Spinal cord (tissue), 10 donors: ENCODE results near the gene DCC. TPM values are rescaled to one million over a fixed set of nuclear protein-coding genes. Genes with fewer than 3 reads are reported as not detected.

Experiments used
- DNase-seq, 6 donors: peaks; one replicate each; pipeline versions ENCODE4 v3.0.0 to v3.0.0-alpha.2; 2013 to 2015; ENCODE audit warnings: low spot score in 6 of 6, low read depth in 4 of 6
- H3K27ac ChIP-seq: one replicate; pipeline ENCODE4 v1.5.1; 2013; ENCODE audit warnings: low read depth, low read length, control low read depth
- H3K27me3 ChIP-seq: one replicate; pipeline ENCODE4 v1.6.1; 2013; ENCODE audit warnings: low read length; ENCODE audit not compliant: control insufficient read depth, insufficient read depth
- H3K36me3 ChIP-seq: one replicate; pipeline ENCODE4 v1.6.1; 2013; ENCODE audit warnings: low read length; ENCODE audit not compliant: control insufficient read depth, insufficient read depth
- H3K4me1 ChIP-seq: one replicate; pipeline ENCODE4 v1.6.1; 2013; ENCODE audit warnings: low read length; ENCODE audit not compliant: control insufficient read depth, insufficient read depth
- H3K4me3 ChIP-seq: one replicate; pipeline ENCODE4 v1.5.1; 2013; ENCODE audit warnings: low read depth, low read length, control low read depth
- H3K9me3 ChIP-seq: one replicate; pipeline ENCODE4 v1.6.1; 2013; ENCODE audit warnings: low read length; ENCODE audit not compliant: control insufficient read depth, insufficient read depth
- WGBS: methylation state at CpG from one replicate; pipeline ENCODE4 v1.1.5; 2013; ENCODE audit warnings: missing lambda C conversion rate; ENCODE audit not compliant: insufficient coverage; 5-methylcytosine and 5-hydroxymethylcytosine counted together
- polyA plus RNA-seq, 2 donors: library from polyadenylated mRNA; unstranded; fragments of 120-200 nt; gene quantifications; one replicate each; pipeline ENCODE4 v1.2.1, GENCODE V29; 2013; ENCODE audit not compliant: insufficient read length in 2 of 2
- total RNA-seq, 2 donors: library from RNA; depleted of rRNA in 1 of 2; stranded (reverse); fragments of 120-200 nt in 1 of 2; fragments of >200 nt in 1 of 2; gene quantifications; one replicate each; pipeline versions ENCODE4 v1.2.3 to v1.2.4, GENCODE V29; 2013 to 2014
- donor health status: healthy.

Gene DCC
- total and polyA plus RNA-seq, 4 donors = 13.8 to 27.3 (median 17.2) TPM

DNA sequence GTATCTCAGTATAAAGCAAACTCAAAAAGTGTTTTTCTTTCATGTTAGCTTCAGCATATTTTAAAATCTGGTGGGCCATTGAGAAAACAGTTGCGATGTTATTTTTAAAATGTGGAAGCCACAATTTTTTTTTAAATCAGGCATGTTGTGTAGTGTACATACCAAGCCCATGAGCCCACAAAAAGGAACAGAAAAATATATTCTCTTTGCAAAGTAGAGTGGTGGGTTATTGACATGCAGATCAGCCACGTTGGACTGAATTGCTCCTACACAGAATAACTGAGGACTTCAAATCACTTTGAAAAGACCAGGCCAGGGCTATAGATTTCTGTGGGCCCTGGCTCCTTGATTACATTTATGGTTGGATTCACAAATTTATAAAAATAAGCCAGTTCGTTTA is 774.4 kb downstream of the DCC start:
- Histone ChIP-seq H3K4me1 (no peaks in the 10 kb centered on the region), H3K27ac (no peak overlapping the region), H3K4me3 (no peak overlapping the region), H3K9me3 (no peaks in the 10 kb centered on the region), H3K27me3 (no peaks in the 10 kb centered on the region), H3K36me3 (no peaks in the 10 kb centered on the region)
- DNase-seq = peak in 1 of 6 donors; percentile 36
- WGBS = 20% methylated on average over 1 of the region's 3 CpGs

DNA sequence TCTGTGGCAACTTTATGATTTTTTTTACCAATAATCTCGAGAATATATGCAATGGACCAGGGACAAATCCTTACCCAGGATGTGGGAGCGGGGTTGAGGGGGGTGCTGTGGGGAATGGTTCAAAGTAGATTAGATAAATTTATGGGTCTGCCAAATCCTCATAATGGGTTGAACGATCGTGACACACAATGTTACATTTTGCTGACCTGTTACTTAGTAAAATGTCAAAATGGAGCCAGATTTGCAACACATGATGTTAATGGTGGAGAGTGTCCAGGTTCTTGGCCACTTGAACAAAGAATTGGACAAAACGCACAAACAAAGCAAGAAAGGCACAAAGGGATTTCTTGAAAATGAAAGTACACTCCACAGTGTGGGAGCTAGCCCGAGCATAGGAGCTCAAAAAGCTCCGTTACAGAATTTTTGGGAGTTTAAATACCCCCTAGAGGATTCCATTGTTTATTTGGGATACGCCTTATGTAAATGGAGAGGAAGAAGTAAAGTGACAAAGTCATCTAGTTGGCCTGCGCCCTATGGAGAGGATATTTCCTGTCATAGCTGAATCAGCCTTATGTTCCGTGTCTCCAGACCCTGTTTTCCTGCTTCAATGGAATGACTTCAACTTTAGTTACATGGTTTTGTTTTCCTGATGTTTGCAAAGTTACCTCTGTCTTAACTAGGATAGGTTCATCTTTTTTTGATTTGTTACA is 776.0 kb downstream of the DCC start:
- no peaks in the 10 kb centered on the region for H3K36me3 ChIP-seq
- no peak overlapping the region for H3K27ac ChIP-seq
- no peaks in the 10 kb centered on the region for H3K4me1 ChIP-seq
- no peaks in the 10 kb centered on the region for H3K27me3 ChIP-seq
- H3K9me3 ChIP-seq = no peaks in the 10 kb centered on the region
- 78% methylated on average over 6 of the region's 10 CpGs for WGBS
- peak in 1 of 6 donors; percentile 26 for DNase-seq
- H3K4me3 ChIP-seq = no peak overlapping the region

DNA sequence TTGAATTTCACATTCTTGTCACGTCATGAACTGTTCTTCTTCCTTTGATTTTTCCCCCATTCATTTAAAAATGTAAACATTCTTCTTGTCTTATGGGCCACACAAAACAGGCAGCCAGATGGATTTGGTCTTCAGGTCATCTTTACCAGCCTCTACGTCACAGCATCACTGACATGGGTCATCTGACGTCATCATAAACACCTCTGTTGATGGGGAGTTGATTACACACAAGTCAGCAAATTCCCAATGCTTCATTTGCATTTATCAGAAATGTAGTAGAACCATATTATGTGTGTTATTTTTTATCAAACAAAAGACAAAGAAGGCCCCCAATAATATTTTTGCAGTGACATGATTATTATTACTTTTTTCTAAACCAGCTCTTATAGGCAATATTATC is 777.9 kb downstream of the DCC start:
- H3K27me3 ChIP-seq = no peaks in the 10 kb centered on the region
- no peaks in the 10 kb centered on the region for H3K36me3 ChIP-seq
- H3K4me3 ChIP-seq = no peak overlapping the region
- H3K27ac ChIP-seq = no peak overlapping the region
- no peak for DNase-seq
- H3K9me3 ChIP-seq = no peaks in the 10 kb centered on the region
- 100% methylated on average over 1 of the region's 3 CpGs for WGBS
- H3K4me1 ChIP-seq = no peaks in the 10 kb centered on the region

DNA sequence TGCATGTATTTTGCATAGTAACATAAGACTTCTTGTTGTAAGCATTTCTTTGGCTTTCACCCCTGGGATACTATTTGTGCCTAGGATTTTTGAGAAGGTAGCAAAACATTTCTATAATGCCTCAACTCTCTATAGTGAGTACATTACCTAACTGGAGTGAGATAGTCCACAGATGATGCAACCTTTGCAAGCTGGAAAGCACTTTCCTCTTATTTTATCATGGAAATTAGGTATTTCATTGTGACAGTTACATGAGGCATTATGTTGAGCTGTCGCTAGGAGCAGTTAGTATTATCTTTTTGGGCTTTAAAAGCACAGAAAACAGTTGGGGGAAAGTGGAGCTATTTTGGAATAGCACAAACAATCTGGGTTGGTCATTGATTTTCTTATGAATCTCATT is 786.2 kb downstream of the DCC start:
- Histone ChIP-seq H3K27me3 (no peaks in the 10 kb centered on the region), H3K4me3 (no peak overlapping the region), H3K36me3 (no peaks in the 10 kb centered on the region), H3K4me1 (no peaks in the 10 kb centered on the region), H3K9me3 (no peaks in the 10 kb centered on the region), H3K27ac (no peak overlapping the region)
- WGBS = 83% methylated on average over 1 of the region's 1 CpG
- DNase-seq = no peak

DNA sequence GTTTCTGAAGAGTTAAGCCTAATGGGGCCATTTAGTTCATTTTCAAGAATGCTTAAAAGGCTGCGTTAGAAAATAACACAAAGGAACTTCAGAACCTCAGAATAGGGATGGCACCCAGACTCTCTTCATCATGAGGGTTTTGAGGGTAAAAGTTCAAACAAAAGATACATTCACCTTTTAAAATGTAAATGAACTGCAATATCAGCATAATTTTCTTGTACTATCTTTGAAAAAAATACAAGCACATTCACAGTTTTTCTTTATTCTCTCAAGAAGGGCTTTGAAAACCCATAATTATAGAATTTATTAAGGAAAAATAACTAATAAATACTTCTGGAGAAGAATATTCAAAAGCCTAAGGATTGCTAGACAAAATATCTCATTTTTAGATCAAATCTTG is 791.0 kb downstream of the DCC start:
- Histone ChIP-seq H3K36me3 (no peaks in the 10 kb centered on the region), H3K4me1 (no peaks in the 10 kb centered on the region), H3K4me3 (no peak overlapping the region), H3K27ac (no peak overlapping the region), H3K9me3 (no peaks in the 10 kb centered on the region), H3K27me3 (no peaks in the 10 kb centered on the region)
- DNase-seq = no peak
- no CpG with 5 or more reads among the region's 1 CpG for WGBS

DNA sequence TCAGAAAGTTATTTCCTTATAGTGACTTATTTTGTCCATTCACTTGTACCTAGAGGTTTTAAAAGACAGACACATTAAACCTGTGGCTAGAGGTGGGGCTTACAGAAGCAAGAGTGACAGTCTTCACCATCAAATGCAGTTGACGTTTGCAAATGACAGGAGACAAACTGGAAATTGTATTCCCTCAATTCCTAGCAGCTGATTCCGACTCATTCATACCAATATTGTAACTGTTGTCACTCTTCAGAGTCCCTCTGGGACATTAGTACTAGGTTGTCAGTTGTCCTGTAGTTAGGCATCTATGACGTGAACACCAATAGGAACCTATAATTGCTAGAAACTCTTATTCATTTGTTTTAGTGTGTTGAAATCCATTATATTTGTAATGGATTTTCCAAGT is 794.7 kb downstream of the DCC start:
- Histone ChIP-seq H3K27me3 (no peaks in the 10 kb centered on the region), H3K9me3 (no peaks in the 10 kb centered on the region), H3K4me3 (no peak overlapping the region), H3K36me3 (no peaks in the 10 kb centered on the region), H3K4me1 (no peaks in the 10 kb centered on the region), H3K27ac (no peak overlapping the region)
- no peak for DNase-seq
- WGBS = no CpG with 5 or more reads among the region's 3 CpGs

DNA sequence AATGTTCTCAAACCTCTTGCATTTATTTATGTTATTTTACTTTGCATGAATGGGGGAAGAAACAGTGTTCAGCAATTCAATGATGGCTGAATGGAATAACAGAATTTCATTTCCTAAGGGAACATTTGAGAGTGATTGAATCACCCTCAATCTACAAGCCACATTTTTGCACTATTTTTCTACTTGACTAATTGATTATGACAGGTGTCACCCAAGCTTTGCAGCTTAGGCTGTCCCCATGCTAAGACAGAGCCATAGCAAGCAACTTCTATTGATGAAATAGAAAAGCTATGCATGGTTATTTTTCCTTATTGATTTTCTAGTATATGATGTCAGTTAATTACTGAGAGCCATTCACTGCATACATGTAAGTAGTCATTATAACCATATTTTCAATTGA is 795.7 kb downstream of the DCC start:
- H3K27me3 ChIP-seq = no peaks in the 10 kb centered on the region
- H3K36me3 ChIP-seq = no peaks in the 10 kb centered on the region
- H3K27ac ChIP-seq = no peak overlapping the region
- no peaks in the 10 kb centered on the region for H3K4me1 ChIP-seq
- H3K9me3 ChIP-seq = no peaks in the 10 kb centered on the region
- H3K4me3 ChIP-seq = no peak overlapping the region
- DNase-seq = no peak

DNA sequence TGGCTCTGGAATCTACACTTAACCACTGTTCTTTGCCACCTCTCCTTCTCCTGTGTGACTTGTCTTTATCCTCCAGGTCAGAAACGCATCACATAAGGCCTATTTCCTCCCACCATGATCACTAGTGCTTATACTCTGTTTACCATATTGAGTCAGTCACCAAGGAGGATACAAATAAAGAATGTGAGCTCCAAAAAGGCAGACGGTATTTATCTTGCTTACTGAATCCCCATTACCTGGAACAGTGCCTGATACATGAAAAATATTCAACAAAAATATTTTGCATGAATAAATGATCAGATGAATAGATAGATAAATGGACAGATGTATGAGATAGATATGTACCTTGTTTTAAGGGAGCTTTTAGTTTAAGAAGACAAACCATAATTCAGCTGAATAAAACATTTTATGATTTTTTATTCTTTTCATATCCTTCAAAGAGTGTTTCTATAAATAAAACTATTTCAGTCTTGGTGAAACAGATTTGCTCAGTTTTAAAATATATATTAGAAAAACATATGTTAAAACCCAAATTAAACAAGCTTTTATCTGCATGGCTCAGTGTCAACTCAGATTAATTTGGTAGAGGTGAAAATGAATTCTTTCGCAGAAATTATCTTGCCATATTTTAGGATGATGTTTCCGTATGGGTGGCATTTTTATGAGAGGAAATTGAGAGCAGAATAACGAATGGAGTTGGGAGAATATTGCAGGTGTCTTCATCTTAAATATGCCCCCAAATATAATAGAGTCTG is 799.9 kb downstream of the DCC start:
- DNase-seq = peak in 1 of 6 donors; percentile 80
- Histone ChIP-seq H3K36me3 (no peaks in the 10 kb centered on the region), H3K4me1 (no peaks in the 10 kb centered on the region), H3K4me3 (no peak overlapping the region), H3K9me3 (no peaks in the 10 kb centered on the region), H3K27me3 (no peaks in the 10 kb centered on the region), H3K27ac (no peak overlapping the region)
- WGBS = no CpG with 5 or more reads among the region's 5 CpGs

DNA sequence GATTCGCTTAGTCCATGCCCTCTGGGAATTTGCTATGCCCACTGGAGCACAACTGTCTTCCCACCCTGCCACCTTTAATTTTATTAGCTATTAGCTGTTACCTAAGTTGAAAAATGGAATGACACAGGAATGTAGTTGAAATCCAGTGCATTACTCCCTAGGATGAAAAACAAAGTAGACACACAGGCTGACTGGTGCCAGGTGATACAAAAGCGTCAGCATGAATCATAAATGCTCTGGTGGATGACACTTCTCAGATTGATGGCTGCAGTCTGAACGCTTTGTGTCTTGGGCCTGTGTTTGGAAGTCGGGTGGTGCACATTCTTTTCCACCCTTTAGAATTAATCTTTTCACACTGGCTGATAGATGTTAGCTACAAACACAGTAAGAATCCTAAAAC is 802.0 kb downstream of the DCC start:
- WGBS = 69% methylated on average over 3 of the region's 4 CpGs
- no peak overlapping the region for H3K27ac ChIP-seq
- DNase-seq = no peak
- H3K36me3 ChIP-seq = no peaks in the 10 kb centered on the region
- no peaks in the 10 kb centered on the region for H3K27me3 ChIP-seq
- no peaks in the 10 kb centered on the region for H3K4me1 ChIP-seq
- no peaks in the 10 kb centered on the region for H3K9me3 ChIP-seq
- H3K4me3 ChIP-seq = no peak overlapping the region

DNA sequence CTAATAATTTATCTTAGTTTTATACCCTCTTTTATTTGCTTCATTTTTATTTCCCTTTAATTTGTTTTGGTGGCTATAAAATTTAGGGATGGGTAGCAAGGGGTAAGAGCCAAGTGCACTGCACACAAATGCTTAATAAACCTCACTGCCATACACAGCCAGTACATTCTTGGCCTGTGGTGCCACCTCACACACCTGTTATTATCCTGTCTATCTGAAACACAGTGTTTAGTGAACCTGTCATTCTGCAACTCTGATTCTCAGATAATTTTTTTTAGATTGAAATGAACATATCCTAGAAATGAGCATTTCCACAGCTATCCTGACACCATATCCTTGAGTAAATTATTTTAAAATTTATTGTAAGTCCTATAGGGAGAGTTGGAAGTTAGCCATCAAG is 807.5 kb downstream of the DCC start:
- no peak for DNase-seq
- Histone ChIP-seq H3K27ac (no peak overlapping the region), H3K4me3 (no peak overlapping the region), H3K36me3 (no peaks in the 10 kb centered on the region), H3K4me1 (no peaks in the 10 kb centered on the region), H3K9me3 (no peaks in the 10 kb centered on the region), H3K27me3 (no peaks in the 10 kb centered on the region)
